GM23338 (cell line): ENCODE results near the gene PHC2. TPM values are rescaled to one million over a fixed set of nuclear protein-coding genes. Genes with fewer than 3 reads are reported as not detected.

ENCODE experiments used
- ATAC-seq: fragments of 200-7000 bp; cut with Tn5 transposase; 3 replicates; pipeline ENCODE4 v1.9.1; 2020
- DNase-seq: peaks from one replicate; pipeline ENCODE4 v3.0.0-alpha.2; 2015; ENCODE audit warnings: low spot score
- H2AFZ ChIP-seq: fragments of 200-600 bp; sonication (generic); 2 replicates; pipeline ENCODE4 v1.8.0; 2016; ENCODE audit warnings: antibody characterized with exemption, mild to moderate bottlenecking, moderate library complexity
- H3F3A ChIP-seq: fragments of 200-600 bp; sonication (generic); replicated peaks from 2 replicates; pipeline ENCODE4 v1.8.0; 2017; ENCODE audit warnings: antibody characterized with exemption, mixed run types, low read depth
- H3K27ac ChIP-seq: fragments of 200-600 bp; sonication (generic); 2 replicates; pipeline ENCODE4 v1.6.1; 2016; ENCODE audit warnings: low read depth
- H3K27me3 ChIP-seq: fragments of 200-600 bp; sonication (generic); 2 replicates; pipeline ENCODE4 v1.8.0; 2016; ENCODE audit warnings: mild to moderate bottlenecking, mixed run types, moderate library complexity; ENCODE audit not compliant: insufficient read depth
- H3K36me3 ChIP-seq: fragments of 200-600 bp; sonication (generic); 2 replicates; pipeline ENCODE4 v1.8.0; 2016; ENCODE audit warnings: mild to moderate bottlenecking; ENCODE audit not compliant: insufficient read depth
- H3K4me1 ChIP-seq: fragments of 200-600 bp; sonication (generic); 2 replicates; pipeline ENCODE4 v1.8.0; 2016; ENCODE audit warnings: mild to moderate bottlenecking, moderate library complexity; ENCODE audit not compliant: insufficient read depth
- H3K4me2 ChIP-seq: fragments of 200-600 bp; sonication (generic); 2 replicates; pipeline ENCODE4 v1.7.1; 2017; ENCODE audit warnings: mixed run types
- H3K4me3 ChIP-seq: fragments of 200-600 bp; sonication (generic); 2 replicates; pipeline ENCODE4 v1.6.1; 2016; ENCODE audit warnings: mixed run types
- H3K79me2 ChIP-seq: fragments of 200-600 bp; sonication (generic); replicated peaks from 2 replicates; pipeline ENCODE4 v1.8.0; 2017; ENCODE audit warnings: mild to moderate bottlenecking; ENCODE audit not compliant: insufficient read depth
- H3K9me2 ChIP-seq: fragments of 200-600 bp; sonication (generic); 2 replicates; pipeline ENCODE4 v1.8.0; 2017; ENCODE audit not compliant: insufficient read depth
- H4K20me1 ChIP-seq: fragments of 200-600 bp; sonication (generic); replicated peaks from 2 replicates; pipeline ENCODE4 v1.8.0; 2017; ENCODE audit warnings: mild to moderate bottlenecking; ENCODE audit not compliant: insufficient read depth
- H3K27ac Mint-ChIP-seq: 2 replicates; pipeline ENCODE4 v1.8.0; 2020; ENCODE audit warnings: inconsistent platforms, mild to moderate bottlenecking, moderate library complexity, mixed read lengths
- H3K27me3 Mint-ChIP-seq: 3 replicates; pipeline ENCODE4 v1.8.0; 2022; ENCODE audit warnings: low read depth, mild to moderate bottlenecking, moderate library complexity, mixed read lengths, inconsistent platforms; ENCODE audit not compliant: insufficient read depth, poor library complexity
- H3K36me3 Mint-ChIP-seq: 3 replicates; pipeline ENCODE4 v1.8.0; 2021; ENCODE audit warnings: low read depth, mild to moderate bottlenecking, inconsistent platforms, moderate library complexity, mixed read lengths
- H3K4me1 Mint-ChIP-seq: 3 replicates; pipeline ENCODE4 v1.8.0; 2020; ENCODE audit warnings: mild to moderate bottlenecking, inconsistent platforms, mixed read lengths
- H3K4me3 Mint-ChIP-seq: 3 replicates; pipeline ENCODE4 v1.8.0; 2021; ENCODE audit warnings: moderate library complexity, mild to moderate bottlenecking, inconsistent platforms, mixed read lengths
- H3K9me3 Mint-ChIP-seq: 3 replicates; pipeline ENCODE4 v1.8.0; 2020; ENCODE audit warnings: moderate library complexity, mild to moderate bottlenecking, inconsistent platforms, mixed read lengths
- EZH2 ChIP-seq: fragments of 200-600 bp; sonication (generic); IDR thresholded peaks from one replicate; pipeline ENCODE4 v1.8.0; 2017; ENCODE audit warnings: antibody characterized with exemption, mild to moderate bottlenecking, low read depth; ENCODE audit not compliant: unreplicated experiment
- JUNB ChIP-seq: IDR thresholded peaks from one replicate; pipeline ENCODE4 v1.6.1; 2016; ENCODE audit warnings: antibody characterized with exemption; ENCODE audit not compliant: unreplicated experiment
- ZNF114 ChIP-seq: fragments of 250-450 bp; sonication (Bioruptor Pico); IDR thresholded peaks from 2 replicates; pipeline ENCODE4 v1.5.0; 2020; ENCODE audit warnings: mild to moderate bottlenecking, moderate library complexity
- ZNF331 ChIP-seq: fragments of 250-450 bp; sonication (Bioruptor Pico); IDR thresholded peaks from 2 replicates; pipeline ENCODE4 v1.5.0; 2020; ENCODE audit warnings: low read depth, mild to moderate bottlenecking, moderate library complexity
- polyA plus RNA-seq: library from polyadenylated mRNA; unstranded; fragments of >200 nt; fragmentation: Nextera tagmentation; extraction: Ambion mirVana; gene quantifications from 2 replicates; pipeline ENCODE4 v1.2.1, GENCODE V29; 2016
- total RNA-seq: library from RNA; depleted of rRNA; stranded (reverse); fragments of >200 nt; shearing (Covaris generic); gene quantifications from 2 replicates; pipeline ENCODE4 v1.2.3, GENCODE V29; 2014
- TF ChIP-seq, protein P1 (sequence below): IDR thresholded peaks from one replicate; pipeline ENCODE4 v1.6.1; 2018; ENCODE audit warnings: antibody characterized with exemption; ENCODE audit not compliant: unreplicated experiment
- TF ChIP-seq, protein P2 (sequence below): IDR thresholded peaks from 2 replicates; pipeline ENCODE4 v1.6.1; 2016; ENCODE audit warnings: antibody characterized with exemption
- TF ChIP-seq, protein P3 (sequence below), 2 experiments: fragments of 200-600 bp in 1 of 2; sonication (generic) in 1 of 2; conservative IDR thresholded peaks; 2 replicates each; pipeline versions ENCODE4 v1.5.1 to v1.6.1; 2016 to 2017; ENCODE audit warnings: antibody characterized with exemption in 2 of 2, low read depth in 2 of 2, mild to moderate bottlenecking in 2 of 2, moderate library complexity in 1 of 2
- TF ChIP-seq, protein P4 (sequence below): fragments of 250-450 bp; sonication (Bioruptor Pico); IDR thresholded peaks from 2 replicates; pipeline ENCODE4 v1.5.0; 2020; ENCODE audit warnings: mild to moderate bottlenecking, moderate library complexity

PHC2 gene
- total and polyA plus RNA-seq, 2 experiments from 2014 or later: 1.7 to 7.3 TPM

DNA sequence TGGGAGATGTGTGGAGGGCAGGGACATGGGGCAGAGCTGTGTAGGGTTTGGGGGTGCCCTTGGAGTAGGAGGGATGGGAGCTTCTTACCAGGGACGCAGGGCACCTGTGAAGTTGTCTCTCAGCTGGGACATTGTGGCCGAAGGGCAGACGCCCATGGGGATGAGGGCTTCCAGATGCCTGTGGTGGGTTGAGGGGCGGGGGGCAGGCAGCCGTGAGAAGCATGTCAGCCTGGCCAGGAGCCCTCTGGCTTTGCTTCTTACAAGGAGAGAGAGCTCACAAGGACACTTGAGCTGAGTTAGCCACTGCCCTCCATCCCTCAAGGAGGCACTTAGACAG is 118.5 kb downstream of the PHC2 start (continued):
- TF ChIP-seq, protein P1, sequence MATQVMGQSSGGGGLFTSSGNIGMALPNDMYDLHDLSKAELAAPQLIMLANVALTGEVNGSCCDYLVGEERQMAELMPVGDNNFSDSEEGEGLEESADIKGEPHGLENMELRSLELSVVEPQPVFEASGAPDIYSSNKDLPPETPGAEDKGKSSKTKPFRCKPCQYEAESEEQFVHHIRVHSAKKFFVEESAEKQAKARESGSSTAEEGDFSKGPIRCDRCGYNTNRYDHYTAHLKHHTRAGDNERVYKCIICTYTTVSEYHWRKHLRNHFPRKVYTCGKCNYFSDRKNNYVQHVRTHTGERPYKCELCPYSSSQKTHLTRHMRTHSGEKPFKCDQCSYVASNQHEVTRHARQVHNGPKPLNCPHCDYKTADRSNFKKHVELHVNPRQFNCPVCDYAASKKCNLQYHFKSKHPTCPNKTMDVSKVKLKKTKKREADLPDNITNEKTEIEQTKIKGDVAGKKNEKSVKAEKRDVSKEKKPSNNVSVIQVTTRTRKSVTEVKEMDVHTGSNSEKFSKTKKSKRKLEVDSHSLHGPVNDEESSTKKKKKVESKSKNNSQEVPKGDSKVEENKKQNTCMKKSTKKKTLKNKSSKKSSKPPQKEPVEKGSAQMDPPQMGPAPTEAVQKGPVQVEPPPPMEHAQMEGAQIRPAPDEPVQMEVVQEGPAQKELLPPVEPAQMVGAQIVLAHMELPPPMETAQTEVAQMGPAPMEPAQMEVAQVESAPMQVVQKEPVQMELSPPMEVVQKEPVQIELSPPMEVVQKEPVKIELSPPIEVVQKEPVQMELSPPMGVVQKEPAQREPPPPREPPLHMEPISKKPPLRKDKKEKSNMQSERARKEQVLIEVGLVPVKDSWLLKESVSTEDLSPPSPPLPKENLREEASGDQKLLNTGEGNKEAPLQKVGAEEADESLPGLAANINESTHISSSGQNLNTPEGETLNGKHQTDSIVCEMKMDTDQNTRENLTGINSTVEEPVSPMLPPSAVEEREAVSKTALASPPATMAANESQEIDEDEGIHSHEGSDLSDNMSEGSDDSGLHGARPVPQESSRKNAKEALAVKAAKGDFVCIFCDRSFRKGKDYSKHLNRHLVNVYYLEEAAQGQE: no peak
- TF ChIP-seq EZH2 (no peak), ZNF114 (CRISPR knock-in tag) (no peak)
- TF ChIP-seq, protein P2, sequence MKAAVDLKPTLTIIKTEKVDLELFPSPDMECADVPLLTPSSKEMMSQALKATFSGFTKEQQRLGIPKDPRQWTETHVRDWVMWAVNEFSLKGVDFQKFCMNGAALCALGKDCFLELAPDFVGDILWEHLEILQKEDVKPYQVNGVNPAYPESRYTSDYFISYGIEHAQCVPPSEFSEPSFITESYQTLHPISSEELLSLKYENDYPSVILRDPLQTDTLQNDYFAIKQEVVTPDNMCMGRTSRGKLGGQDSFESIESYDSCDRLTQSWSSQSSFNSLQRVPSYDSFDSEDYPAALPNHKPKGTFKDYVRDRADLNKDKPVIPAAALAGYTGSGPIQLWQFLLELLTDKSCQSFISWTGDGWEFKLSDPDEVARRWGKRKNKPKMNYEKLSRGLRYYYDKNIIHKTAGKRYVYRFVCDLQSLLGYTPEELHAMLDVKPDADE: no peak

GRCh38 chr1:33311706-33312412 is 119.0 kb downstream of the PHC2 start:
- no peak overlapping the region for H2AFZ ChIP-seq
- no peaks in the 10 kb centered on the region for H3K4me1 ChIP-seq
- peaks cover 22% of the 10 kb centered on the region for H3K27me3 Mint-ChIP-seq
- H3K36me3 ChIP-seq: no peaks in the 10 kb centered on the region
- H3K27ac Mint-ChIP-seq: no peak overlapping the region
- H3K4me2 ChIP-seq: no peak overlapping the region
- H3K27ac ChIP-seq: no peak overlapping the region
- peaks cover 8% of the 10 kb centered on the region; the same call in 2 of the 3 replicates for H3K9me3 Mint-ChIP-seq
- H3K79me2 ChIP-seq: no peaks in the 10 kb centered on the region
- no peaks in the 10 kb centered on the region; the same call in 2 of the 3 replicates for H3K4me1 Mint-ChIP-seq
- H3K9me2 ChIP-seq: no peaks in the 10 kb centered on the region
- no peak for ATAC-seq
- no peak overlapping the region for H3K4me3 ChIP-seq
- no peaks in the 10 kb centered on the region for H3F3A ChIP-seq
- peaks cover 10% of the 10 kb centered on the region for H3K27me3 ChIP-seq
- H4K20me1 ChIP-seq: no peaks in the 10 kb centered on the region
- H3K36me3 Mint-ChIP-seq: no peaks in the 10 kb centered on the region
- H3K4me3 Mint-ChIP-seq: no peak overlapping the region
- DNase-seq: no peak
- TF ChIP-seq, protein P2: no peak
- TF ChIP-seq, protein P3, sequence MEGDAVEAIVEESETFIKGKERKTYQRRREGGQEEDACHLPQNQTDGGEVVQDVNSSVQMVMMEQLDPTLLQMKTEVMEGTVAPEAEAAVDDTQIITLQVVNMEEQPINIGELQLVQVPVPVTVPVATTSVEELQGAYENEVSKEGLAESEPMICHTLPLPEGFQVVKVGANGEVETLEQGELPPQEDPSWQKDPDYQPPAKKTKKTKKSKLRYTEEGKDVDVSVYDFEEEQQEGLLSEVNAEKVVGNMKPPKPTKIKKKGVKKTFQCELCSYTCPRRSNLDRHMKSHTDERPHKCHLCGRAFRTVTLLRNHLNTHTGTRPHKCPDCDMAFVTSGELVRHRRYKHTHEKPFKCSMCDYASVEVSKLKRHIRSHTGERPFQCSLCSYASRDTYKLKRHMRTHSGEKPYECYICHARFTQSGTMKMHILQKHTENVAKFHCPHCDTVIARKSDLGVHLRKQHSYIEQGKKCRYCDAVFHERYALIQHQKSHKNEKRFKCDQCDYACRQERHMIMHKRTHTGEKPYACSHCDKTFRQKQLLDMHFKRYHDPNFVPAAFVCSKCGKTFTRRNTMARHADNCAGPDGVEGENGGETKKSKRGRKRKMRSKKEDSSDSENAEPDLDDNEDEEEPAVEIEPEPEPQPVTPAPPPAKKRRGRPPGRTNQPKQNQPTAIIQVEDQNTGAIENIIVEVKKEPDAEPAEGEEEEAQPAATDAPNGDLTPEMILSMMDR (conservative IDR thresholded peaks at IDR 0.05; ENCODE audit: low read depth in 2 of 2): no peak
- TF ChIP-seq JUNB (no peak), ZNF331 (no peak)
- TF ChIP-seq, protein P4, sequence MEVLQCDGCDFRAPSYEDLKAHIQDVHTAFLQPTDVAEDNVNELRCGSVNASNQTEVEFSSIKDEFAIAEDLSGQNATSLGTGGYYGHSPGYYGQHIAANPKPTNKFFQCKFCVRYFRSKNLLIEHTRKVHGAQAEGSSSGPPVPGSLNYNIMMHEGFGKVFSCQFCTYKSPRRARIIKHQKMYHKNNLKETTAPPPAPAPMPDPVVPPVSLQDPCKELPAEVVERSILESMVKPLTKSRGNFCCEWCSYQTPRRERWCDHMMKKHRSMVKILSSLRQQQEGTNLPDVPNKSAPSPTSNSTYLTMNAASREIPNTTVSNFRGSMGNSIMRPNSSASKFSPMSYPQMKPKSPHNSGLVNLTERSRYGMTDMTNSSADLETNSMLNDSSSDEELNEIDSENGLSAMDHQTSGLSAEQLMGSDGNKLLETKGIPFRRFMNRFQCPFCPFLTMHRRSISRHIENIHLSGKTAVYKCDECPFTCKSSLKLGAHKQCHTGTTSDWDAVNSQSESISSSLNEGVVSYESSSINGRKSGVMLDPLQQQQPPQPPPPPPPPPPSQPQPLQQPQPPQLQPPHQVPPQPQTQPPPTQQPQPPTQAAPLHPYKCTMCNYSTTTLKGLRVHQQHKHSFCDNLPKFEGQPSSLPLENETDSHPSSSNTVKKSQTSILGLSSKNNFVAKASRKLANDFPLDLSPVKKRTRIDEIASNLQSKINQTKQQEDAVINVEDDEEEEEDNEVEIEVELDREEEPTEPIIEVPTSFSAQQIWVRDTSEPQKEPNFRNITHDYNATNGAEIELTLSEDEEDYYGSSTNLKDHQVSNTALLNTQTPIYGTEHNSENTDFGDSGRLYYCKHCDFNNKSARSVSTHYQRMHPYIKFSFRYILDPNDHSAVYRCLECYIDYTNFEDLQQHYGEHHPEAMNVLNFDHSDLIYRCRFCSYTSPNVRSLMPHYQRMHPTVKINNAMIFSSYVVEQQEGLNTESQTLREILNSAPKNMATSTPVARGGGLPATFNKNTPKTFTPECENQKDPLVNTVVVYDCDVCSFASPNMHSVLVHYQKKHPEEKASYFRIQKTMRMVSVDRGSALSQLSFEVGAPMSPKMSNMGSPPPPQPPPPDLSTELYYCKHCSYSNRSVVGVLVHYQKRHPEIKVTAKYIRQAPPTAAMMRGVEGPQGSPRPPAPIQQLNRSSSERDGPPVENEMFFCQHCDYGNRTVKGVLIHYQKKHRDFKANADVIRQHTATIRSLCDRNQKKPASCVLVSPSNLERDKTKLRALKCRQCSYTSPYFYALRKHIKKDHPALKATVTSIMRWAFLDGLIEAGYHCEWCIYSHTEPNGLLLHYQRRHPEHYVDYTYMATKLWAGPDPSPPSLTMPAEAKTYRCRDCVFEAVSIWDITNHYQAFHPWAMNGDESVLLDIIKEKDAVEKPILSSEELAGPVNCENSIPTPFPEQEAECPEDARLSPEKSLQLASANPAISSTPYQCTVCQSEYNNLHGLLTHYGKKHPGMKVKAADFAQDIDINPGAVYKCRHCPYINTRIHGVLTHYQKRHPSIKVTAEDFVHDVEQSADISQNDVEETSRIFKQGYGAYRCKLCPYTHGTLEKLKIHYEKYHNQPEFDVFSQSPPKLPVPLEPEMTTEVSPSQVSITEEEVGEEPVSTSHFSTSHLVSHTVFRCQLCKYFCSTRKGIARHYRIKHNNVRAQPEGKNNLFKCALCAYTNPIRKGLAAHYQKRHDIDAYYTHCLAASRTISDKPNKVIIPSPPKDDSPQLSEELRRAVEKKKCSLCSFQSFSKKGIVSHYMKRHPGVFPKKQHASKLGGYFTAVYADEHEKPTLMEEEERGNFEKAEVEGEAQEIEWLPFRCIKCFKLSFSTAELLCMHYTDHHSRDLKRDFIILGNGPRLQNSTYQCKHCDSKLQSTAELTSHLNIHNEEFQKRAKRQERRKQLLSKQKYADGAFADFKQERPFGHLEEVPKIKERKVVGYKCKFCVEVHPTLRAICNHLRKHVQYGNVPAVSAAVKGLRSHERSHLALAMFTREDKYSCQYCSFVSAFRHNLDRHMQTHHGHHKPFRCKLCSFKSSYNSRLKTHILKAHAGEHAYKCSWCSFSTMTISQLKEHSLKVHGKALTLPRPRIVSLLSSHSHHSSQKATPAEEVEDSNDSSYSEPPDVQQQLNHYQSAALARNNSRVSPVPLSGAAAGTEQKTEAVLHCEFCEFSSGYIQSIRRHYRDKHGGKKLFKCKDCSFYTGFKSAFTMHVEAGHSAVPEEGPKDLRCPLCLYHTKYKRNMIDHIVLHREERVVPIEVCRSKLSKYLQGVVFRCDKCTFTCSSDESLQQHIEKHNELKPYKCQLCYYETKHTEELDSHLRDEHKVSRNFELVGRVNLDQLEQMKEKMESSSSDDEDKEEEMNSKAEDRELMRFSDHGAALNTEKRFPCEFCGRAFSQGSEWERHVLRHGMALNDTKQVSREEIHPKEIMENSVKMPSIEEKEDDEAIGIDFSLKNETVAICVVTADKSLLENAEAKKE (CRISPR knock-in tag): no peak
